Measurements from ENCODE around the gene KRT3. TPM values are rescaled to one million over a fixed set of nuclear protein-coding genes. Genes with fewer than 3 reads are reported as not detected.

KRT3 gene
- total RNA-seq, 1 experiment from 2014 or later: not detected

DNA sequence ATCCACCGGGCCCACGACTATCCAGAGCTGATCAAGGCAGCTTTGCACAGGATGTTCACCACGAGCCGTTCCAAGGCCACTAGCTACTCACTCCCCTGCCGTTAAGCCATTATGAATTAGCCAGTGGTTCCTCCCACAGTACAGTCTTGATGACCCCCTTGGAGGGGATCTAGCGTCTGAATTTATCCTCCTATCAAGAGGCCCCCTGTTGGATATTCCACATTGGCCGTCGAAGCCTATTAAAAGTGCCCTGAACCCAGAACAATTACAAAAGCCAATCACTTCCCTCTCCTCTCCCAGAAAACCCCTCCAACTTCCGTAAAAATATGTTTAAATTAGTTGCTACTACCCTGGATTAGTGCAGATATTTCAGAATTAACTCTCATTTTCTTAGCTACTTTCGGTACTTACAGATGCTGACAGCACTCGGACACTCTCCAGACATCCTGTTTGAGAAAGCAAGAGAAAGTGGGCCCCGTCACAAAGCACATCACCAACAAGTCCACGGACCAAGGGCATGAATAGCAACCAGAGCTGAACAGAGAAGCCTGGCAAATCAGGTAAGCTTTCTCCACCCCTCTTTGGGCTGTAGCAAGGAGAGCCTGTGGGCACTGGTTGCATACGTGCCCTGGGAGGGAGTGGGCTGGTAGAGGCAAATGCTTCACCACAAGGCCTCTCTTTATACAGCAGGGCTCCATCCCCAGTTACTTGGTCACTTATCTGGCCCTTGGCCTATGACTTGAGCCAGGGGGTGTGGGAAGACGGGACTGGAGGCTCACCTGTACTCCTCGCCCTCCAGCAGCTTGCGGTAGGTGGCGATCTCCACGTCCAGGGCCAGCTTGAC lies 5.3 kb downstream of the KRT3 start:
- Histone ChIP-seq H3K9me3 (ENCODE audit: low read depth, low read length, poor library complexity, severe bottlenecking) (no peaks in the 10 kb centered on the region), H3K36me3 (ENCODE audit: insufficient read depth, low read length, poor library complexity, severe bottlenecking) (no peaks in the 10 kb centered on the region), H3K27ac (ENCODE audit: low read depth, low read length, poor library complexity, severe bottlenecking) (no peak overlapping the region), H3K4me3 (ENCODE audit: low read depth, low read length, poor library complexity, severe bottlenecking) (no peak overlapping the region), H3K4me1 (ENCODE audit: insufficient read depth, low read length, poor library complexity, severe bottlenecking) (no peaks in the 10 kb centered on the region), H3K27me3 (replicated peaks; ENCODE audit: insufficient read depth, low read depth, low read length, poor library complexity) (no peaks in the 10 kb centered on the region)
- ChIA-PET POLR2A (ENCODE audit: low non-redundant PET) (no interaction called here), CTCF (no interaction called here)
- TF ChIP-seq EZH2 (IDR thresholded peaks at IDR 0.05; ENCODE audit: borderline replicate concordance, low read depth, low read length, poor library complexity, severe bottlenecking): no peak
- TF ChIP-seq CTCF (conservative IDR thresholded peaks at IDR 0.05; ENCODE audit: low read depth, low read length): no peak
- DNase-seq (ENCODE audit: low spot score): no peak
- no TSS peak for BruUV-seq (replicated peaks)
- intact Hi-C loops (cut with micrococcal nuclease; ENCODE audit: unreplicated experiment): no loop called here

GRCh38 chr12:52789637-52790426 lies 6.1 kb downstream of the KRT3 start:
- H3K36me3 ChIP-seq (ENCODE audit: insufficient read depth, low read length, poor library complexity, severe bottlenecking): no peaks in the 10 kb centered on the region
- no peaks in the 10 kb centered on the region for H3K4me1 ChIP-seq (ENCODE audit: insufficient read depth, low read length, poor library complexity, severe bottlenecking)
- H3K27ac ChIP-seq (ENCODE audit: low read depth, low read length, poor library complexity, severe bottlenecking): no peak overlapping the region
- TF ChIP-seq CTCF (conservative IDR thresholded peaks at IDR 0.05; ENCODE audit: low read depth, low read length) (no peak), EZH2 (IDR thresholded peaks at IDR 0.05; ENCODE audit: borderline replicate concordance, low read depth, low read length, poor library complexity, severe bottlenecking) (no peak)
- intact Hi-C loops (cut with micrococcal nuclease; ENCODE audit: unreplicated experiment): no loop called here
- no peaks in the 10 kb centered on the region for H3K9me3 ChIP-seq (ENCODE audit: low read depth, low read length, poor library complexity, severe bottlenecking)
- BruUV-seq (replicated peaks): no TSS peak
- H3K27me3 ChIP-seq (replicated peaks; ENCODE audit: insufficient read depth, low read depth, low read length, poor library complexity): no peaks in the 10 kb centered on the region
- no peak overlapping the region for H3K4me3 ChIP-seq (ENCODE audit: low read depth, low read length, poor library complexity, severe bottlenecking)
- ChIA-PET POLR2A (ENCODE audit: low non-redundant PET) (no interaction called here), CTCF (no interaction called here)
- DNase-seq (ENCODE audit: low spot score): no peak

DNA sequence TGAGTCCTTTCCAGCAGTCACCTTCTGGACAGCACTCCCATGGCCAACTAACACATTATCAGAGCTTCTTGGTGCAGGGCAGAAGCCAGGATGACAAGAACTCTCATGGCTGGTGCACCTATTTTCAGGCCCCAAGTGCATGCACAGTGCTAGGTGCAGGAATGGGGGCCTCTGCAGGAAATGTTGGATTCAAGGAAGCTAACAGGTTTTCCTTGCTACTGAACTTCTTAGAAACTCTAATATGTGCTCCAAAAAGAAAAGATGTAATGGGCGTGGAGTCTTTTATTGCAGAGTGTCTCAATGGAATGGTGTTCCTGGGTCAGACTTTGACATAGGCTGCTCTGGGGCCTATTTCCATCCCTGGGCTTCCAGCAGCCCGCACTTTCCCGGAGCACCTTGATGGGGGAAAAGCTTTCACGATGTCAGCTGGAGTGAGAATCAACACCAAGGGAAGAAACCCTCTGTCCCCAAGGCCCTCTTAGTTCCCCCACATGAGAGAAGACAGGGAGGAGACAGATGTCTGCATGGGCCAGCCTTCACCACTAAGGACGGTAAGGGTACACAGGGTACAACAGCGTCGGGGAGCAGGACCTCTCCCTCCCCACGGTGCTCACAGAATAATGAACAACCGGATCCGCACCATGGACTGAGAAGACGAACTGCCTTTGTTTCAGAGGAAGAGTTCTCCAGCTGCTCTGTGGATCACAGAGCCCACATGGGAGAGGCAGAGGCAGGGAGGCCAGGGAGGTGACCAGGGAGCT lies 6.9 kb downstream of the KRT3 start:
- ChIA-PET POLR2A (ENCODE audit: low non-redundant PET) (no interaction called here), CTCF (no interaction called here)
- DNase-seq (ENCODE audit: low spot score): no peak
- no peaks in the 10 kb centered on the region for H3K4me1 ChIP-seq (ENCODE audit: insufficient read depth, low read length, poor library complexity, severe bottlenecking)
- no peak overlapping the region for H3K4me3 ChIP-seq (ENCODE audit: low read depth, low read length, poor library complexity, severe bottlenecking)
- intact Hi-C loops (cut with micrococcal nuclease; ENCODE audit: unreplicated experiment): no loop called here
- BruUV-seq (replicated peaks): no TSS peak
- no peaks in the 10 kb centered on the region for H3K9me3 ChIP-seq (ENCODE audit: low read depth, low read length, poor library complexity, severe bottlenecking)
- TF ChIP-seq EZH2 (IDR thresholded peaks at IDR 0.05; ENCODE audit: borderline replicate concordance, low read depth, low read length, poor library complexity, severe bottlenecking) (no peak), CTCF (conservative IDR thresholded peaks at IDR 0.05; ENCODE audit: low read depth, low read length) (no peak)
- H3K27ac ChIP-seq (ENCODE audit: low read depth, low read length, poor library complexity, severe bottlenecking): no peak overlapping the region
- no peaks in the 10 kb centered on the region for H3K36me3 ChIP-seq (ENCODE audit: insufficient read depth, low read length, poor library complexity, severe bottlenecking)
- no peaks in the 10 kb centered on the region for H3K27me3 ChIP-seq (replicated peaks; ENCODE audit: insufficient read depth, low read depth, low read length, poor library complexity)
